GM18873 (cell line): Measurements from ENCODE around the gene SPIRE1.
"Not testable (repeated sequence)": the region's sequence is repeated elsewhere in the genome, so short reads cannot be mapped to it uniquely, and the experiment has no call there.

Source experiments
- ATAC-seq: cut with Tn5 transposase; IDR thresholded peaks from one replicate; pipeline ENCODE4 v1.9.1; 2021; ENCODE audit warnings: mild to moderate bottlenecking, moderate library complexity, moderate number of reproducible peaks; ENCODE audit not compliant: unreplicated experiment, low FRiP score

SPIRE1 gene

GRCh38 chr18:12560600-12560999, 97.3 kb downstream of the SPIRE1 start:
- ATAC-seq = not testable (repeated sequence)

- ATAC-seq = no peak
These were observed 98.6 kb downstream of the SPIRE1 start for GRCh38 chr18:12559319-12559718.

- ATAC-seq = no peak
These were observed 100.7 kb downstream of the SPIRE1 start for GRCh38 chr18:12556946-12557806.

- ATAC-seq = no peak
These were observed 103.0 kb downstream of the SPIRE1 start for GRCh38 chr18:12554796-12555388.

- ATAC-seq = no peak
These were observed 105.0 kb downstream of the SPIRE1 start for GRCh38 chr18:12552879-12553242.

GRCh38 chr18:12551943-12552878, 105.7 kb downstream of the SPIRE1 start:
- not testable (repeated sequence) for ATAC-seq

- not testable (repeated sequence) for ATAC-seq
These were observed 106.4 kb downstream of the SPIRE1 start for GRCh38 chr18:12551466-12551865.

GRCh38 chr18:12543697-12544096, 114.2 kb downstream of the SPIRE1 start:
- ATAC-seq = no peak

- no peak for ATAC-seq
These were observed 117.2 kb downstream of the SPIRE1 start for GRCh38 chr18:12540751-12541150.

GRCh38 chr18:12539158-12539557, 118.7 kb downstream of the SPIRE1 start:
- not testable (repeated sequence) for ATAC-seq

GRCh38 chr18:12534820-12535219, 123.1 kb downstream of the SPIRE1 start:
- no peak for ATAC-seq

GRCh38 chr18:12532661-12533060, 125.2 kb downstream of the SPIRE1 start:
- no peak for ATAC-seq

GRCh38 chr18:12531749-12532148, 126.2 kb downstream of the SPIRE1 start:
- no peak for ATAC-seq

- ATAC-seq = no peak
These were observed 137.4 kb downstream of the SPIRE1 start for GRCh38 chr18:12520442-12520992.

GRCh38 chr18:12518832-12519531, 138.9 kb downstream of the SPIRE1 start:
- ATAC-seq = no peak

- no peak for ATAC-seq
These were observed 139.6 kb downstream of the SPIRE1 start for GRCh38 chr18:12518326-12518725.

GRCh38 chr18:12517142-12517825, 140.6 kb downstream of the SPIRE1 start:
- ATAC-seq = no peak

- no peak for ATAC-seq
These were observed 141.8 kb downstream of the SPIRE1 start for GRCh38 chr18:12516049-12516630.

GRCh38 chr18:12515550-12515949, 142.4 kb downstream of the SPIRE1 start:
- no peak for ATAC-seq
